Measurements from ENCODE around the gene CDC123.

- no peak for TF ChIP-seq CTCF (conservative IDR thresholded peaks at IDR 0.05; ENCODE audit: low read length)
- no peak for TF ChIP-seq EZH2phosphoT487 (IDR thresholded peaks at IDR 0.05; ENCODE audit: borderline replicate concordance)
Observed at GRCh38 chr10:12241810-12242529, 46.0 kb downstream of the CDC123 start.
